K562 (cell line): ENCODE data around the gene ADAMTS6. TPM values are rescaled to one million over a fixed set of nuclear protein-coding genes. Genes with fewer than 3 reads are reported as not detected.

Experiments used
- ATAC-seq: fragments of 200-7000 bp; cut with Tn5 transposase; 3 replicates; pipeline ENCODE4 v1.9.1; 2020; ENCODE audit warnings: moderate library complexity
- BruUV-seq: library from RNA; stranded (reverse); fragments of 400-500 nt; replicated peaks from 2 replicates; lab custom pipeline; 2021; lab: Mats Ljungman, UMichigan
- CTCF ChIA-PET: fragments of 300-600 bp; formaldehyde crosslinking; extraction: SDS; loops from one replicate; lab custom pipeline; 2021; ENCODE audit warnings: low intra/inter-chr PET ratio; lab: Yijun Ruan, JAX
- POLR2A ChIA-PET: fragments of 300-600, 350-650 bp; sonication (Branson Sonifier 250); formaldehyde crosslinking; extraction: SDS; loops from one replicate; lab custom pipeline; 2021; ENCODE audit warnings: antibody characterized with exemption, inconsistent platforms; lab: Yijun Ruan, JAX
- DNase-seq, 4 experiments: peaks; one replicate each; pipeline versions ENCODE4 v3.0.0 to v3.0.0-alpha.2; 2011 to 2018; ENCODE audit warnings: low spot score in 3 of 4, mixed read lengths in 3 of 4; ENCODE audit errors: extremely low read depth in 1 of 4
- FAIRE-seq: peaks from 2 replicates; lab custom pipeline; 2011; peaks lifted over from hg19 to GRCh38; lab: Jason Lieb, UNC
- H2AFZ ChIP-seq: 2 replicates; pipeline ENCODE4 v1.6.0; 2011; ENCODE audit warnings: low read depth, low read length, control low read depth, inconsistent platforms
- H3K27ac ChIP-seq: fragments of 200-600 bp; 3 replicates; pipeline ENCODE4 v1.8.0; 2011; ENCODE audit warnings: low read depth, mild to moderate bottlenecking, control low read depth, inconsistent platforms, low read length, moderate library complexity, mixed read lengths; ENCODE audit errors: extremely low read depth
- H3K27me3 ChIP-seq, 2 experiments: fragments of 300-600 bp in 1 of 2; 2 replicates in 1 of 2; 3 replicates in 1 of 2; pipeline versions ENCODE4 v1.6.0 to v1.8.0; 2011; ENCODE audit warnings: inconsistent platforms in 2 of 2, low read length in 2 of 2, mild to moderate bottlenecking in 1 of 2, mixed read lengths in 1 of 2, moderate library complexity in 1 of 2; ENCODE audit not compliant: control insufficient read depth in 2 of 2, insufficient read depth in 2 of 2
- H3K36me3 ChIP-seq: fragments of 300-600 bp; 3 replicates; pipeline ENCODE4 v1.8.0; 2011; ENCODE audit warnings: mild to moderate bottlenecking, low read length, inconsistent platforms; ENCODE audit not compliant: control insufficient read depth, insufficient read depth
- H3K4me1 ChIP-seq, 2 experiments: fragments of 200-600 bp in 1 of 2; replicated peaks in 1 of 2; 2 replicates in 1 of 2; 3 replicates in 1 of 2; pipeline versions ENCODE4 v1.5.1 to v1.8.0; 2011; ENCODE audit warnings: inconsistent platforms in 2 of 2, low read length in 2 of 2, mild to moderate bottlenecking in 1 of 2, mixed read lengths in 1 of 2, moderate library complexity in 1 of 2; ENCODE audit not compliant: control insufficient read depth in 2 of 2, insufficient read depth in 2 of 2
- H3K4me2 ChIP-seq: 2 replicates; pipeline ENCODE4 v1.6.1; 2011; ENCODE audit warnings: low read length, control low read depth, inconsistent platforms, mixed read lengths; ENCODE audit not compliant: insufficient read depth
- H3K4me3 ChIP-seq: fragments of 200-600 bp; sonication (generic), shearing (Covaris generic); 2 replicates; pipeline ENCODE4 v1.5.1; 2016; ENCODE audit warnings: control low read depth, inconsistent platforms
- H3K79me2 ChIP-seq: fragments of 200-600 bp; 3 replicates; pipeline ENCODE4 v1.8.0; 2011; ENCODE audit warnings: low read length, inconsistent platforms; ENCODE audit not compliant: control insufficient read depth, insufficient read depth
- H3K9ac ChIP-seq, 2 experiments: 2 replicates each; pipeline versions ENCODE4 v1.6.0 to v1.6.1; 2011; ENCODE audit warnings: low read depth in 2 of 2, low read length in 2 of 2, control low read depth in 1 of 2, inconsistent platforms in 1 of 2, mild to moderate bottlenecking in 1 of 2, mixed read lengths in 1 of 2; ENCODE audit not compliant: insufficient read depth in 1 of 2
- H3K9me1 ChIP-seq: one replicate; pipeline ENCODE4 v1.6.0; 2011; ENCODE audit warnings: inconsistent platforms, mild to moderate bottlenecking, low read length, moderate library complexity; ENCODE audit not compliant: control insufficient read depth, insufficient read depth
- H3K9me3 ChIP-seq: replicated peaks from 2 replicates; pipeline ENCODE4 v1.5.1; 2011; ENCODE audit warnings: low read depth, low read length, inconsistent platforms; ENCODE audit not compliant: control insufficient read depth, insufficient read depth
- H4K20me1 ChIP-seq: replicated peaks from 2 replicates; pipeline ENCODE4 v1.6.1; 2011; ENCODE audit warnings: low read length, inconsistent platforms, mixed read lengths; ENCODE audit not compliant: control insufficient read depth, insufficient read depth
- ASH1L ChIP-seq: fragments of 450-650 bp; IDR thresholded peaks from 2 replicates; pipeline ENCODE4 v1.6.1; 2018; ENCODE audit warnings: borderline replicate concordance, mild to moderate bottlenecking, low read depth; ENCODE audit not compliant: partially characterized antibody
- BACH1 ChIP-seq: fragments of 200-800 bp; sonication (Bioruptor generic); IDR thresholded peaks from 2 replicates; pipeline ENCODE4 v1.6.1; 2016; ENCODE audit warnings: missing genetic modification characterization, missing compliant biosample characterization
- FOXM1 ChIP-seq, 2 experiments: fragments of 450-650 bp in 1 of 2; sonication (generic) in 1 of 2; formaldehyde crosslinking in 1 of 2; IDR thresholded peaks; 2 replicates each; pipeline versions ENCODE4 v1.6.1 to v1.9.0; 2017 to 2022; ENCODE audit warnings: low read depth in 2 of 2, mild to moderate bottlenecking in 2 of 2, missing genetic modification reagents in 1 of 2, moderate library complexity in 1 of 2
- HCFC1 ChIP-seq: IDR thresholded peaks from 2 replicates; pipeline ENCODE4 v1.6.1; 2012; ENCODE audit warnings: low read depth, low read length, improper control_type of control experiment
- NFATC3 ChIP-seq: fragments of 450-650 bp; IDR thresholded peaks from 2 replicates; pipeline ENCODE4 v1.6.1; 2017; ENCODE audit warnings: mild to moderate bottlenecking
- PHB ChIP-seq: fragments of 250-450 bp; sonication (Bioruptor Pico); IDR thresholded peaks from 2 replicates; pipeline ENCODE4 v1.5.0; 2021
- POLR3G ChIP-seq: IDR thresholded peaks from 2 replicates; pipeline ENCODE4 v1.6.1; 2011; ENCODE audit not compliant: insufficient read length, insufficient replicate concordance; ENCODE audit errors: extremely low read depth
- SMAD4 ChIP-seq: fragments of 250-450 bp; sonication (Bioruptor Pico); conservative IDR thresholded peaks from 2 replicates; pipeline ENCODE4 v1.8.0; 2021; ENCODE audit warnings: inconsistent platforms, mild to moderate bottlenecking, moderate library complexity
- ZNF780A ChIP-seq: fragments of 250-450 bp; sonication (Bioruptor Pico); IDR thresholded peaks from 2 replicates; pipeline ENCODE4 v1.5.0; 2021; ENCODE audit warnings: mild to moderate bottlenecking
- WGBS: fragments of 100-300 bp; shearing (Covaris generic); methylation state at CpG from one replicate; pipeline ENCODE4 v1.1.6; 2016; ENCODE audit warnings: low coverage, mixed read lengths; ENCODE audit not compliant: insufficient coverage; ENCODE audit errors: missing lambda C conversion rate; 5-methylcytosine and 5-hydroxymethylcytosine counted together
- in situ Hi-C: fragments of 300-500 bp; cut with MboI; formaldehyde crosslinking; loops from 4 replicates; pipeline ENCODE4 v1.15.0; 2018; ENCODE audit warnings: inconsistent platforms, mixed read lengths
- intact Hi-C: fragments of 100-400 bp; cut with micrococcal nuclease; formaldehyde crosslinking; loops from 2 replicates; pipeline ENCODE4 v1.14.2; 2022
- polyA plus RNA-seq, 8 experiments: library from polyadenylated mRNA; depleted of rRNA in 4 of 8; stranded (reverse) in 5 of 8; unstranded in 3 of 8; fragments of >200 nt; fragmentation: Nextera tagmentation in 2 of 8; fragmentation: Illumina TruSeq in 1 of 8; extraction: Ambion mirVana in 2 of 8; extraction: Trizol in 1 of 8; gene quantifications; 2 replicates each; pipeline versions ENCODE4 v1.2.1 to v1.2.3, GENCODE V29; 2011 to 2014; ENCODE audit warnings: inconsistent platforms in 1 of 8, missing spikeins in 1 of 8
- total RNA-seq, 7 experiments: library from RNA; depleted of rRNA in 6 of 7; stranded (reverse); fragments of >200 nt in 6 of 7; fragmentation: Illumina TruSeq in 2 of 7; extraction: Trizol in 2 of 7; gene quantifications; 2 replicates each; pipeline versions ENCODE4 v1.2.1 to v1.2.3, GENCODE V29; 2011 to 2021; ENCODE audit warnings: low replicate concordance in 1 of 7
- TF ChIP-seq, protein P1 (sequence below): sonication (generic); formaldehyde crosslinking; IDR thresholded peaks from 2 replicates; pipeline ENCODE4 v1.8.0; 2022; ENCODE audit warnings: mild to moderate bottlenecking, low read depth, missing genetic modification reagents
- TF ChIP-seq, protein P2 (sequence below): fragments of 450-650 bp; IDR thresholded peaks from 2 replicates; pipeline ENCODE4 v1.6.1; 2018; ENCODE audit not compliant: partially characterized antibody
- TF ChIP-seq, protein P3 (sequence below): fragments of 450-650 bp; IDR thresholded peaks from 2 replicates; pipeline ENCODE4 v1.6.1; 2017; ENCODE audit warnings: mild to moderate bottlenecking, moderate library complexity

The ADAMTS6 gene
- total and polyA plus RNA-seq, 9 of the 15 experiments (the other 6 are each of a cell fraction or from before 2014, with no cell fraction given) = 0.57 to 5.3 (median 1.5) TPM

DNA sequence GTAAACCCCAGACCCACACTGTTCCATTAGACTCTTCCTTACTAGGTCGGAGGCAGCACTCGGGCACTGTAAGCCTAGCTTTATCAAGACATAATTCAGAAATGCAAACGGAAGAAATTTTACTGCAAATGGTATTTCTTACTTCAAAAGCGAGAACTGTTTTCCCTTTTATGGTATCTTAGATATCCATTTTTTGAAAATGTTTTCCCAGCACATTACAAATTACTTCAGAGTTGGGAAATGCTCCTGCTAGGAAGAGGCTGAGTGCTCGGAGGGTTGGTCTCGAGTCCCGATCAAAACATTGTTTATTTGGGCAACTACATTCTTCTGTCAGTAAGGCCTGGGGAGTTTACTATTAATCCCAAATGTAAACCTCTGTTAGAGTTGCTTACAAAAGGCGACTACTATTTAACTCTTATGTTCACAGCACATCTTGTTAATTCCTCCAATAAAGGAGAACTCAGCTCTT lies 380.1 kb downstream of the ADAMTS6 start:
- Histone ChIP-seq H3K79me2 (no peaks in the 10 kb centered on the region), H2AFZ (peak overlapping the region; percentile 72), H3K4me1 (peaks cover 9% of the 10 kb centered on the region in 2 experiments; a peak in 4 of 5 replicates), H3K27me3 (0 out of 5 replicates have a peak, but pooled peaks cover 0 to 4% of the 10 kb centered on the region in 2 experiments), H3K9me1 (no peaks in the 10 kb centered on the region), H3K4me2 (no peak overlapping the region), H3K4me3 (no peak overlapping the region), H3K36me3 (no peaks in the 10 kb centered on the region), H3K27ac (no peak overlapping the region), H3K9ac (no peak overlapping the region), H4K20me1 (no peaks in the 10 kb centered on the region), H3K9me3 (no peaks in the 10 kb centered on the region)
- intact Hi-C loops (loop anchor here (1.0 kb wide), 1 partner anchor 382 kb away; no protein-coding TSS in a partner anchor), in situ Hi-C loops (no loop called here)
- FAIRE-seq = no peak
- ChIA-PET POLR2A (interaction anchor here (0.6 kb wide), 1 partner anchor 742 kb away, joined by 3 read pairs; no protein-coding TSS in a partner anchor), CTCF (no interaction called here)
- BruUV-seq = no TSS peak
- 67% methylated on average over 8 of the region's 8 CpGs for WGBS
- DNase-seq = no peak
- no peak; the same call in 2 of the 3 replicates for ATAC-seq
- TF ChIP-seq, protein P1, sequence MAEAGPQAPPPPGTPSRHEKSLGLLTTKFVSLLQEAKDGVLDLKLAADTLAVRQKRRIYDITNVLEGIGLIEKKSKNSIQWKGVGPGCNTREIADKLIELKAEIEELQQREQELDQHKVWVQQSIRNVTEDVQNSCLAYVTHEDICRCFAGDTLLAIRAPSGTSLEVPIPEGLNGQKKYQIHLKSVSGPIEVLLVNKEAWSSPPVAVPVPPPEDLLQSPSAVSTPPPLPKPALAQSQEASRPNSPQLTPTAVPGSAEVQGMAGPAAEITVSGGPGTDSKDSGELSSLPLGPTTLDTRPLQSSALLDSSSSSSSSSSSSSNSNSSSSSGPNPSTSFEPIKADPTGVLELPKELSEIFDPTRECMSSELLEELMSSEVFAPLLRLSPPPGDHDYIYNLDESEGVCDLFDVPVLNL (CRISPR knock-in tag) = no peak
- no peak for TF ChIP-seq BACH1 (tag)
- TF ChIP-seq ASH1L = no peak
- TF ChIP-seq ZNF780A (CRISPR knock-in tag) = no peak
- TF ChIP-seq, protein P2, sequence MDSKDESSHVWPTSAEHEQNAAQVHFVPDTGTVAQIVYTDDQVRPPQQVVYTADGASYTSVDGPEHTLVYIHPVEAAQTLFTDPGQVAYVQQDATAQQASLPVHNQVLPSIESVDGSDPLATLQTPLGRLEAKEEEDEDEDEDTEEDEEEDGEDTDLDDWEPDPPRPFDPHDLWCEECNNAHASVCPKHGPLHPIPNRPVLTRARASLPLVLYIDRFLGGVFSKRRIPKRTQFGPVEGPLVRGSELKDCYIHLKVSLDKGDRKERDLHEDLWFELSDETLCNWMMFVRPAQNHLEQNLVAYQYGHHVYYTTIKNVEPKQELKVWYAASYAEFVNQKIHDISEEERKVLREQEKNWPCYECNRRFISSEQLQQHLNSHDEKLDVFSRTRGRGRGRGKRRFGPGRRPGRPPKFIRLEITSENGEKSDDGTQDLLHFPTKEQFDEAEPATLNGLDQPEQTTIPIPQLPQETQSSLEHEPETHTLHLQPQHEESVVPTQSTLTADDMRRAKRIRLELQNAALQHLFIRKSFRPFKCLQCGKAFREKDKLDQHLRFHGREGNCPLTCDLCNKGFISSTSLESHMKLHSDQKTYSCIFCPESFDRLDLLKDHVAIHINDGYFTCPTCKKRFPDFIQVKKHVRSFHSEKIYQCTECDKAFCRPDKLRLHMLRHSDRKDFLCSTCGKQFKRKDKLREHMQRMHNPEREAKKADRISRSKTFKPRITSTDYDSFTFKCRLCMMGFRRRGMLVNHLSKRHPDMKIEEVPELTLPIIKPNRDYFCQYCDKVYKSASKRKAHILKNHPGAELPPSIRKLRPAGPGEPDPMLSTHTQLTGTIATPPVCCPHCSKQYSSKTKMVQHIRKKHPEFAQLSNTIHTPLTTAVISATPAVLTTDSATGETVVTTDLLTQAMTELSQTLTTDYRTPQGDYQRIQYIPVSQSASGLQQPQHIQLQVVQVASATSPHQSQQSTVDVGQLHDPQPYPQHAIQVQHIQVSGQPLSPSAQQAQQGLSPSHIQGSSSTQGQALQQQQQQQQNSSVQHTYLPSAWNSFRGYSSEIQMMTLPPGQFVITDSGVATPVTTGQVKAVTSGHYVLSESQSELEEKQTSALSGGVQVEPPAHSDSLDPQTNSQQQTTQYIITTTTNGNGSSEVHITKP = no peak
- no peak for TF ChIP-seq POLR3G
- TF ChIP-seq NFATC3 = no peak
- TF ChIP-seq, protein P3, sequence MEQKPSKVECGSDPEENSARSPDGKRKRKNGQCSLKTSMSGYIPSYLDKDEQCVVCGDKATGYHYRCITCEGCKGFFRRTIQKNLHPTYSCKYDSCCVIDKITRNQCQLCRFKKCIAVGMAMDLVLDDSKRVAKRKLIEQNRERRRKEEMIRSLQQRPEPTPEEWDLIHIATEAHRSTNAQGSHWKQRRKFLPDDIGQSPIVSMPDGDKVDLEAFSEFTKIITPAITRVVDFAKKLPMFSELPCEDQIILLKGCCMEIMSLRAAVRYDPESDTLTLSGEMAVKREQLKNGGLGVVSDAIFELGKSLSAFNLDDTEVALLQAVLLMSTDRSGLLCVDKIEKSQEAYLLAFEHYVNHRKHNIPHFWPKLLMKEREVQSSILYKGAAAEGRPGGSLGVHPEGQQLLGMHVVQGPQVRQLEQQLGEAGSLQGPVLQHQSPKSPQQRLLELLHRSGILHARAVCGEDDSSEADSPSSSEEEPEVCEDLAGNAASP = no peak
- TF ChIP-seq HCFC1 = no peak
- no peak for TF ChIP-seq FOXM1 (IDR thresholded peaks at IDR 0.05; ENCODE audit: low read depth)
- TF ChIP-seq FOXM1 (CRISPR knock-in tag; IDR thresholded peaks at IDR 0.05; ENCODE audit: low read depth) = no peak
- no peak for TF ChIP-seq PHB (CRISPR knock-in tag)
- TF ChIP-seq SMAD4 = no peak
